ENCODE data around the gene SNCG.
"Not testable (repeated sequence)": the region's sequence is repeated elsewhere in the genome, so short reads cannot be mapped to it uniquely, and the experiment has no call there.

Gene SNCG

GRCh38 chr10:86958116-86958900, at the start of gene SNCG:
TSS of gene SNCG (plus strand) at chr10:86958599. CDS start at chr10:86958698, 99 bp downstream.
- DNase-seq: no peak

- DNase-seq: no peak
These were observed 43.7 kb upstream of the SNCG start for GRCh38 chr10:86914734-86915133.

GRCh38 chr10:86918022-86918471, 40.4 kb upstream of the SNCG start:
- no peak for DNase-seq

- no peak for DNase-seq
These were observed 35.8 kb upstream of the SNCG start for GRCh38 chr10:86922553-86922961.

GRCh38 chr10:86929468-86930380, 28.7 kb upstream of the SNCG start:
- DNase-seq: no peak

GRCh38 chr10:86931872-86932271, 26.5 kb upstream of the SNCG start:
- DNase-seq: no peak

GRCh38 chr10:86932674-86933073, 25.7 kb upstream of the SNCG start:
- no peak for DNase-seq

GRCh38 chr10:86934162-86934711, 24.2 kb upstream of the SNCG start:
- not testable (repeated sequence) for DNase-seq

GRCh38 chr10:86936661-86937501, 21.5 kb upstream of the SNCG start:
- DNase-seq: peak; percentile 5

GRCh38 chr10:86937502-86938154, 20.8 kb upstream of the SNCG start:
- no peak for DNase-seq

- DNase-seq: no peak
These were observed 20.1 kb upstream of the SNCG start for GRCh38 chr10:86938260-86938659.

GRCh38 chr10:86940076-86940475, 18.3 kb upstream of the SNCG start:
- DNase-seq: not testable (repeated sequence)

GRCh38 chr10:86940677-86941076, 17.7 kb upstream of the SNCG start:
- no peak for DNase-seq

- no peak for DNase-seq
These were observed 17.0 kb upstream of the SNCG start for GRCh38 chr10:86941426-86941825.

- DNase-seq: no peak
These were observed 16.4 kb upstream of the SNCG start for GRCh38 chr10:86941991-86942421.

- DNase-seq: no peak
These were observed 15.7 kb upstream of the SNCG start for GRCh38 chr10:86942441-86943315.

GRCh38 chr10:86943316-86944030, 14.9 kb upstream of the SNCG start:
- DNase-seq: no peak

- DNase-seq: no peak
These were observed 14.4 kb upstream of the SNCG start for GRCh38 chr10:86944031-86944419.

GRCh38 chr10:86944471-86944870, 13.9 kb upstream of the SNCG start:
- DNase-seq: no peak

- no peak for DNase-seq
These were observed 13.5 kb upstream of the SNCG start for GRCh38 chr10:86944907-86945306.

Data from NCI-H1092 treated with DMSO at 0.1 percent for 48 hours (cell line).